WTC11 (cell line): ENCODE measurements around the gene CBFA2T3.

Experiments used
- CREB1 ChIP-seq: sonication (generic); formaldehyde crosslinking; IDR thresholded peaks from 2 replicates; pipeline ENCODE4 v1.8.0; 2023; ENCODE audit warnings: mild to moderate bottlenecking, missing genetic modification reagents
- CTCF ChIP-seq: fragments of 200-600 bp; IDR thresholded peaks from 2 replicates; pipeline ENCODE4 v1.8.0; 2022; ENCODE audit warnings: antibody characterized with exemption
- ESRRA ChIP-seq: sonication (generic); formaldehyde crosslinking; IDR thresholded peaks from 2 replicates; pipeline ENCODE4 v1.8.1; 2022; ENCODE audit warnings: mild to moderate bottlenecking, missing genetic modification reagents, borderline replicate concordance
- FOXJ3 ChIP-seq: sonication (generic); formaldehyde crosslinking; IDR thresholded peaks from 2 replicates; pipeline ENCODE4 v1.9.0; 2021; ENCODE audit warnings: missing genetic modification reagents, mild to moderate bottlenecking, borderline replicate concordance
- FOXP1 ChIP-seq: sonication (generic); formaldehyde crosslinking; IDR thresholded peaks from 2 replicates; pipeline ENCODE4 v1.8.0; 2022; ENCODE audit warnings: missing genetic modification reagents, mild to moderate bottlenecking, moderate library complexity, borderline replicate concordance
- JUN ChIP-seq: sonication (generic); formaldehyde crosslinking; IDR thresholded peaks from 2 replicates; pipeline ENCODE4 v1.8.0; 2023; ENCODE audit warnings: mild to moderate bottlenecking, missing genetic modification reagents
- MXD4 ChIP-seq: fragments of 250-450 bp; sonication (Bioruptor Pico); IDR thresholded peaks from 2 replicates; pipeline ENCODE4 v1.8.0; 2021; ENCODE audit warnings: mild to moderate bottlenecking, moderate library complexity, borderline replicate concordance
- NFYB ChIP-seq: sonication (generic); formaldehyde crosslinking; conservative IDR thresholded peaks from 2 replicates; pipeline ENCODE4 v1.8.0; 2022; ENCODE audit warnings: low read depth, missing genetic modification reagents
- ZNF317 ChIP-seq: sonication (generic); formaldehyde crosslinking; IDR thresholded peaks from 2 replicates; pipeline ENCODE4 v1.8.1; 2023; ENCODE audit warnings: low read depth, mild to moderate bottlenecking, moderate library complexity, missing genetic modification reagents, borderline replicate concordance
- TF ChIP-seq, protein P1 (sequence below): sonication (generic); formaldehyde crosslinking; IDR thresholded peaks from 2 replicates; pipeline ENCODE4 v1.8.1; 2022; ENCODE audit warnings: low read depth, missing genetic modification reagents, borderline replicate concordance
- TF ChIP-seq, protein P2 (sequence below): sonication (generic); formaldehyde crosslinking; IDR thresholded peaks from 2 replicates; pipeline ENCODE4 v1.8.0; 2022; ENCODE audit warnings: mild to moderate bottlenecking, missing genetic modification reagents

GRCh38 chr16:88959022-88959421 lies 18.0 kb downstream of the CBFA2T3 start:
- TF ChIP-seq NFYB (CRISPR knock-in tag) (no peak), CTCF (no peak), ZNF317 (CRISPR knock-in tag) (no peak), FOXP1 (CRISPR knock-in tag) (no peak), CREB1 (no peak), ESRRA (no peak), MXD4 (CRISPR knock-in tag) (no peak), FOXJ3 (CRISPR knock-in tag) (no peak), JUN (no peak)
- TF ChIP-seq, protein P1, sequence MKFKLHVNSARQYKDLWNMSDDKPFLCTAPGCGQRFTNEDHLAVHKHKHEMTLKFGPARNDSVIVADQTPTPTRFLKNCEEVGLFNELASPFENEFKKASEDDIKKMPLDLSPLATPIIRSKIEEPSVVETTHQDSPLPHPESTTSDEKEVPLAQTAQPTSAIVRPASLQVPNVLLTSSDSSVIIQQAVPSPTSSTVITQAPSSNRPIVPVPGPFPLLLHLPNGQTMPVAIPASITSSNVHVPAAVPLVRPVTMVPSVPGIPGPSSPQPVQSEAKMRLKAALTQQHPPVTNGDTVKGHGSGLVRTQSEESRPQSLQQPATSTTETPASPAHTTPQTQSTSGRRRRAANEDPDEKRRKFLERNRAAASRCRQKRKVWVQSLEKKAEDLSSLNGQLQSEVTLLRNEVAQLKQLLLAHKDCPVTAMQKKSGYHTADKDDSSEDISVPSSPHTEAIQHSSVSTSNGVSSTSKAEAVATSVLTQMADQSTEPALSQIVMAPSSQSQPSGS (CRISPR knock-in tag): no peak
- TF ChIP-seq, protein P2, sequence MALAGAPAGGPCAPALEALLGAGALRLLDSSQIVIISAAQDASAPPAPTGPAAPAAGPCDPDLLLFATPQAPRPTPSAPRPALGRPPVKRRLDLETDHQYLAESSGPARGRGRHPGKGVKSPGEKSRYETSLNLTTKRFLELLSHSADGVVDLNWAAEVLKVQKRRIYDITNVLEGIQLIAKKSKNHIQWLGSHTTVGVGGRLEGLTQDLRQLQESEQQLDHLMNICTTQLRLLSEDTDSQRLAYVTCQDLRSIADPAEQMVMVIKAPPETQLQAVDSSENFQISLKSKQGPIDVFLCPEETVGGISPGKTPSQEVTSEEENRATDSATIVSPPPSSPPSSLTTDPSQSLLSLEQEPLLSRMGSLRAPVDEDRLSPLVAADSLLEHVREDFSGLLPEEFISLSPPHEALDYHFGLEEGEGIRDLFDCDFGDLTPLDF (CRISPR knock-in tag): no peak
